HG02678 (cell line): Measurements from ENCODE around the gene MIP.
"Not testable (repeated sequence)": the region's sequence is repeated elsewhere in the genome, so short reads cannot be mapped to it uniquely, and the experiment has no call there.

Source experiments
- ATAC-seq: cut with Tn5 transposase; IDR thresholded peaks from one replicate; pipeline ENCODE4 v1.9.1; 2021; ENCODE audit warnings: mild to moderate bottlenecking, moderate library complexity; ENCODE audit not compliant: unreplicated experiment

MIP gene

DNA sequence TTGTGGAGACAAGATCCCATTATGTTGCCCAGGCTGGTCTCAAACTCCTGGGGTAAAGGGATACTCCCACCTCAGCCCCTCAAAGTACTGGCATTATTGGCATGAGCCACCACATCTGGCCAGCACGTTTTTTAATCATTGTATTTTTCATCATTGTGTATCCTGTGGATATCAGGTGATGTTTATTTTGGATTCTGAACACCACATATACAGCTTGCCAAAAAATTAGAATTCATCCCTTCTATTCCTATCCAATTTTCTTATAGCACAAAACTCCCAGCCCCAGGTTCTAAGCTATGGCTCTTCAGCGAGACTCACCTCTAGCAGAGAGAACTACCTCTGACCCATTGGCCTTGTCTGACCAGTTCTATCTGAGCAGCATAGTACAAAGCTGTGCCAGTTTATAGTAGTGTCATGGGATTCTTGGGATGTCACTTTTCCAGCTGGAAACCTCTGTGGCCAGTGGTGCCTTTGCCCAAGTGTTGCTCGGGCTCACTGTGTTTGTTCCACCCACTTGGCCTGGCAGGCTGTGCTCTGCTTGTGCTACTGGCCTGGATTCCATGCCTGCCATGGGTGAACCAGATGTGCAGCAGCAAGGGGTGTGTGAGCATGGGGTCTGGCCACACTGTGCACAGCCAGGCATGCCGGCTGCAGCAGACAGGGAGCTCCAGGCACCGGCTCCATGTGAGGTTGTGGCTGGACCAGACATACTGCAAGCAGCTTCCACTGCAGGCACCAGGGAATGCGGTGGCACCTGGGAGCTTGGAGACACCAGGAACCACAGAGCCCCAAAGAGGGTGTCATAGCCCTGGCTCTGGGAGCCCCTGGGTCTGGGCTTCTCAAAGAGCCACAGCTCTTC lies 42.4 kb downstream of the MIP start:
- no peak for ATAC-seq

DNA sequence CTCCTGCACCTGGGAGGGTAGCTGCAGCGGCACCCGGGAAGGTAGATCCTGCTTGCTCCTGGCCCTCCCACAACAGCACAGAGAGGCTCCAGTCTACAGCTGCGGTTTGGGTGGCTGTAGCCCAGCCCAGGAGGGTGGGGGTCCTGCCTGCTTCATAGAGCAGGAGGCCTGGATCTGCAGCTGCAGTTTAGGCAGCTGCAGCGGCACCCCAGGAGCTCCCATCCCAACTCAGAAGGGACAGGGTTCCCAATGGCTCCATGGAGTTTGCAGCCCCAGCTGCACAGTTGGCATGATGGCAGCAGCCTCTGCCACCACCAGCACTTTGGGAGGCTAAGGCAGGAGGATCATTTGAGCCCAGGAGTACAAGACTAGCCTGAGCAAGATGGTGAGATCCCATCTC lies 43.7 kb downstream of the MIP start:
- no peak for ATAC-seq

DNA sequence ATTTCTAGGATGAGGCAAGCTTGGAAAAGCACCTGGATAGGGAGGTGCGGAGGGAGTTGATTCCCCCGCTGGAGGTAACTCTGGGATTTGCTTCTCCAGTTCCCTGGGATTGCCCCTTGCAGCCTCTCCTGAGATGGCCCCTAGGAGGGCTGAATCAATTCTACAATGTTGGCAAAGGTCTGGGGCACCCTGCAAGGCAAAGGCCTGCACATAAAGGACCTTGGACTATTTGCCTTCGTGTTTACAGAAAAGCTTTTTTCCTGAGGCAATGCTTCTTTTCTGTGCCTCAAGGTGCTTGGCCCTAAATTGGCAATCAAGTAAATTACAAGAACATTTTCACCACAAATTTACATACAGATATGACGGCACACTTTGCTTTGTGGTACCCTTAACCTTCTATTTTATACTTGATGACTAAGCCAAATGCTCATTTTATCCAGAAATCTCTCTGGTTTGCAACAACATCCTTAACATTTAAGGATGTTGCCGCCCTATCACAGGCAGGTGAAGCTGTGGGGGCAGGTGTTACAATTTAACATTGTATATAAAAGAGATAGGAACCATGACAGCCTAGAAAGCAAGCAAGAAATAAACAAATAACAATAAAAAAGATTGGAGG lies 45.5 kb downstream of the MIP start:
- ATAC-seq: no peak

DNA sequence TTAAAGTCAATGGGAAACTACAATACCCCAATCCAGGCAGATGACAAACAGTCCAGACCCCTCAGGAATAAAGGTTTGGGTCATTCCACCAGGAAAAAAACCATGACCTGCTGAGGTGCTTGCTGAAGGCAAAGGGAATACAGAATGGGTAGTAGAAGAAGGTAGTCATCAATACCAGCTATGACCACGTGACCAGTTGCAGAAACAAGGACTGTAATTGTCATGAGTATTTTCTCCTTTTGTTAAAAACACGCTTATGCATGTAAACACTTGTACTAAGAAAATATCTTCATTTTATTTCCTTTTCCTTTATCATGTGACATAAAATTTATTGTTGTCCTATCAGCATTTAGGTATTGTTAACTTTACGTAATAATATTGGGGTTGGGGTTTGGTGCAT lies 50.2 kb downstream of the MIP start:
- not testable (repeated sequence) for ATAC-seq

DNA sequence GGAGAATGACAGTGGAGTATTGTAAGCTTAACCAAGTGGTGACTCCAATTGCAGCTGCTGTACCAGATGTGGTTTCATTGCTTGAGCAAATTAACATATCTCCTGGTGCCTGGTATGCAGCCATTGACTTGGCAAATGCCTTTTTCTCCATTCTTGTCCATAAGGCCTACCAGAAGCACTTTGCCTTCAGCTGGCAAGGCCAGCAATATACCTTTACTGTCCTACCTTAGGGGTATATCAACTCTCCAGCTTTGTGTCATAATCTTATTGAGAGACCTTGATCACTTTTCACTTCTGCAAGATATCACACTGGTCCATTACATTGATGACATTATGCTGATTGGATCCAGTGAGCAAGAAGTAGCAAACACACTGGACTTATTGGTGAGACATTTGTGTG lies 52.8 kb downstream of the MIP start:
- ATAC-seq: not testable (repeated sequence)

DNA sequence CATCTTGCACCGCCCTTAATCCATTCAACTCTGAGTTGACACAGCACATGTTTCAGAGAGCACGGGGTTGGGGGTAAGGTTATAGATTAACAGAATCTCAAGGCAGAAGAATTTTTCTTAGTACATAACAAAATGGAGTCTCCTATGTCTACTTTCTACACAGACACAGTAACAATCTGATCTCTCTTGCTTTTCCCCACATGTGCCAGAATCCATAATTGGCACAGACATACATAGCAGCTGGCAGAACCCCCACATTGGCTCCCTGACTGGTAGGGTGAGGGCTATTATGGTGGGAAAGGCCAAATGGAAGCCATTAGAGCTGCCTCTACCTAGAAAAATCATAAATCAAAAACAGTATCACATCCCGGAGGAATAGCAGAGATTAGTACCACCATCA lies 53.3 kb downstream of the MIP start:
- not testable (repeated sequence) for ATAC-seq
